ENCODE data around the gene WDR44.

The WDR44 gene

GRCh38 chrX:118383120-118383519 lies 37.2 kb downstream of the WDR44 start:
- H3K9me3 ChIP-seq (replicated peaks; ENCODE audit: insufficient read depth, low read length) = no peaks in the 10 kb centered on the region
- H3K9me2 ChIP-seq (replicated peaks; ENCODE audit: insufficient read depth, low read length) = no peaks in the 10 kb centered on the region
- H2AFZ ChIP-seq (ENCODE audit: low read length) = no peak overlapping the region
- no peak overlapping the region for H3K4me3 ChIP-seq (ENCODE audit: low read length)
- no peaks in the 10 kb centered on the region for H3K27me3 ChIP-seq (replicated peaks; ENCODE audit: insufficient read depth, low read length)
- no peaks in the 10 kb centered on the region for H3K36me3 ChIP-seq (replicated peaks; ENCODE audit: insufficient read depth, low read length)
- H3K9ac ChIP-seq (ENCODE audit: low read length) = no peak overlapping the region
- H3K4me1 ChIP-seq (ENCODE audit: low read length) = 0 out of 2 replicates have a peak, but pooled peaks cover 6% of the 10 kb centered on the region
- H4K20me1 ChIP-seq (ENCODE audit: insufficient read depth, low read length) = no peaks in the 10 kb centered on the region
- H3F3A ChIP-seq (ENCODE audit: insufficient read depth, low read length) = no peaks in the 10 kb centered on the region
- TF ChIP-seq EZH2 (optimal IDR thresholded peaks at IDR 0.05; ENCODE audit: low read depth, low read length) (no peak), EZH2phosphoT487 (IDR thresholded peaks at IDR 0.05; ENCODE audit: low read length) (no peak)
- TF ChIP-seq, protein P1, sequence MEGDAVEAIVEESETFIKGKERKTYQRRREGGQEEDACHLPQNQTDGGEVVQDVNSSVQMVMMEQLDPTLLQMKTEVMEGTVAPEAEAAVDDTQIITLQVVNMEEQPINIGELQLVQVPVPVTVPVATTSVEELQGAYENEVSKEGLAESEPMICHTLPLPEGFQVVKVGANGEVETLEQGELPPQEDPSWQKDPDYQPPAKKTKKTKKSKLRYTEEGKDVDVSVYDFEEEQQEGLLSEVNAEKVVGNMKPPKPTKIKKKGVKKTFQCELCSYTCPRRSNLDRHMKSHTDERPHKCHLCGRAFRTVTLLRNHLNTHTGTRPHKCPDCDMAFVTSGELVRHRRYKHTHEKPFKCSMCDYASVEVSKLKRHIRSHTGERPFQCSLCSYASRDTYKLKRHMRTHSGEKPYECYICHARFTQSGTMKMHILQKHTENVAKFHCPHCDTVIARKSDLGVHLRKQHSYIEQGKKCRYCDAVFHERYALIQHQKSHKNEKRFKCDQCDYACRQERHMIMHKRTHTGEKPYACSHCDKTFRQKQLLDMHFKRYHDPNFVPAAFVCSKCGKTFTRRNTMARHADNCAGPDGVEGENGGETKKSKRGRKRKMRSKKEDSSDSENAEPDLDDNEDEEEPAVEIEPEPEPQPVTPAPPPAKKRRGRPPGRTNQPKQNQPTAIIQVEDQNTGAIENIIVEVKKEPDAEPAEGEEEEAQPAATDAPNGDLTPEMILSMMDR (IDR thresholded peaks at IDR 0.05; ENCODE audit: low read length) = no peak
- H3K4me2 ChIP-seq (ENCODE audit: low read depth, low read length) = no peak overlapping the region
- H3K27ac ChIP-seq (ENCODE audit: low read length) = no peak overlapping the region
- H3K79me2 ChIP-seq (ENCODE audit: low read length) = no peaks in the 10 kb centered on the region
- DNase-seq = no peak

DNA sequence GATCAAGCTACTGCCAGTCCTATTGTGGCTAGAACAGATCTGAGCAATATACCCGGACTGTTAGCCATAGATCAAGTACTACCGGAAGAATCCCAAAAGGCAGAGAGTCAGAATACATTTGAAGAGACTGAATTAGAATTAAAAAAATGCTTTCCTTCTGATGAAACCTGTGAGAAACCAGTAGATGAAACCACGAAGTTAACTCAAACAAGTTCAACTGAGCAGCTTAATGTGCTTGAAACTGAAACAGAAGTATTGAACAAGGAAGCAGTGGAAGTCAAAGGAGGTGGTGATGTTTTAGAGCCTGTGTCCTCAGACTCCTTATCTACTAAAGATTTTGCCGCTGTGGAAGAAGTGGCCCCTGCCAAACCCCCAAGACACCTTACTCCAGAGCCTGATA lies 46.8 kb downstream of the WDR44 start:
- peak; percentile 41 for DNase-seq
- no peak overlapping the region for H3K9ac ChIP-seq (ENCODE audit: low read length)
- peak overlapping the region; percentile 17; the same call in 1 of the 2 replicates for H3K27ac ChIP-seq (ENCODE audit: low read length)
- 0 out of 2 replicates have a peak, but pooled peaks cover 5% of the 10 kb centered on the region for H3F3A ChIP-seq (ENCODE audit: insufficient read depth, low read length)
- no peak for TF ChIP-seq EZH2 (optimal IDR thresholded peaks at IDR 0.05; ENCODE audit: low read depth, low read length)
- no peak for TF ChIP-seq EZH2phosphoT487 (IDR thresholded peaks at IDR 0.05; ENCODE audit: low read length)
- TF ChIP-seq, protein P1 (IDR thresholded peaks at IDR 0.05; ENCODE audit: low read length) = no peak
- H2AFZ ChIP-seq (ENCODE audit: low read length) = no peak overlapping the region
- 0 out of 2 replicates have a peak overlapping the region, but pooled peaks have one; percentile 16 for H3K4me2 ChIP-seq (ENCODE audit: low read depth, low read length)
- H3K27me3 ChIP-seq (replicated peaks; ENCODE audit: insufficient read depth, low read length) = no peaks in the 10 kb centered on the region
- peaks cover 5% of the 10 kb centered on the region; the same call in 1 of the 2 replicates for H3K4me1 ChIP-seq (ENCODE audit: low read length)
- H3K9me2 ChIP-seq (replicated peaks; ENCODE audit: insufficient read depth, low read length) = no peaks in the 10 kb centered on the region
- H3K4me3 ChIP-seq (ENCODE audit: low read length) = no peak overlapping the region
- no peaks in the 10 kb centered on the region for H3K9me3 ChIP-seq (replicated peaks; ENCODE audit: insufficient read depth, low read length)
- H4K20me1 ChIP-seq (ENCODE audit: insufficient read depth, low read length) = no peaks in the 10 kb centered on the region
- H3K36me3 ChIP-seq (replicated peaks; ENCODE audit: insufficient read depth, low read length) = no peaks in the 10 kb centered on the region
- H3K79me2 ChIP-seq (ENCODE audit: low read length) = no peaks in the 10 kb centered on the region

- H3K9ac ChIP-seq (ENCODE audit: low read length) = no peak overlapping the region
- 0 out of 2 replicates have a peak, but pooled peaks cover 5% of the 10 kb centered on the region for H3F3A ChIP-seq (ENCODE audit: insufficient read depth, low read length)
- H3K4me1 ChIP-seq (ENCODE audit: low read length) = peaks cover 5% of the 10 kb centered on the region; the same call in 1 of the 2 replicates
- H3K27ac ChIP-seq (ENCODE audit: low read length) = no peak overlapping the region
- no peak overlapping the region for H3K4me3 ChIP-seq (ENCODE audit: low read length)
- no peak overlapping the region for H2AFZ ChIP-seq (ENCODE audit: low read length)
- H3K9me3 ChIP-seq (replicated peaks; ENCODE audit: insufficient read depth, low read length) = no peaks in the 10 kb centered on the region
- no peaks in the 10 kb centered on the region for H3K36me3 ChIP-seq (replicated peaks; ENCODE audit: insufficient read depth, low read length)
- TF ChIP-seq EZH2 (optimal IDR thresholded peaks at IDR 0.05; ENCODE audit: low read depth, low read length) (no peak), EZH2phosphoT487 (IDR thresholded peaks at IDR 0.05; ENCODE audit: low read length) (no peak)
- TF ChIP-seq, protein P1 (IDR thresholded peaks at IDR 0.05; ENCODE audit: low read length) = no peak
- no peaks in the 10 kb centered on the region for H3K9me2 ChIP-seq (replicated peaks; ENCODE audit: insufficient read depth, low read length)
- H3K4me2 ChIP-seq (ENCODE audit: low read depth, low read length) = no peak overlapping the region
- no peak for DNase-seq
- H3K27me3 ChIP-seq (replicated peaks; ENCODE audit: insufficient read depth, low read length) = no peaks in the 10 kb centered on the region
- H4K20me1 ChIP-seq (ENCODE audit: insufficient read depth, low read length) = no peaks in the 10 kb centered on the region
- no peaks in the 10 kb centered on the region for H3K79me2 ChIP-seq (ENCODE audit: low read length)
These were observed 50.2 kb downstream of the WDR44 start for GRCh38 chrX:118396113-118396512.
